Nucleus accumbens (tissue), 56 donors: ENCODE measurements around the gene RGS9.

Experiments used
- DNase-seq, 56 donors: peaks; one replicate each; lab custom pipeline; 2025; lab: John Stamatoyannopoulos, UW

Gene RGS9

DNA sequence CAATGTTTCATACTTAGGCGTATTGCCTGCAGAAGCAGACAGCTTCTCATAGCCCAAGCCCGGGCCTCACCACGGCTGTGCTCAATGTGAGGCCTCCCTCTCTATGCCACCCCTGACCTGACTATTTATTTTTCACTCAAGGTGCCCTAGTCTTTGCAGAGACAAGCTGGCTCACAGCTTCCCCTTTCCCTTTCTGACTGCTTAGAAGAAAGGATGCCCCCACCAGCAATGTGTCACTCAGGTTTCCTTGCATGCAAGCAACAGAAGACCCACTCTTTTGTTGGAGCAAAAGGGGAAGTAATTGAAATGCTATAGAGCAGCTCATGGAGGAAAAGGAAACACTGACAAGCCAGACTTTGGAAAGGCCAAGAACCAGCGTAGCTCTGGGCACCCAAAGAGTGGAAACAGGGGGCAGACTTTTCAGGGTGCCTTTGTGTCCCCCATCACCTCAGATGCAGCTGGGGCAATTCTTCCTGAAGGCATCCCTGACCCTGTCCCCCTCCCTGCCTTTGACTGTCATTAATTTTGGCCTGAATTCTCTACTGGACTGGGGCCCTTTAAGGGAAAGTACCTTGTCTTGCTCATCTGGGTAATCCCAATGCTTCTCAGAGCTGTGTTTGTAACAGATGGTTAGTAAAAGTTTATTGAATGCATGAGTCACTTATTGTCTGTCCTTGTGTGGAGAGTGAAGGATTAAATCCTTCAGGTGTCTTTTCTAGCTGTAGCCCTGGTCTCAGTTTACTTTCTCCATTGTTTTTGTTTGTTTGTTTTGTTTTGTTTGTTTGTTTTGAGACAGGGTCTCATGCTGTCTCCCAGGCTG, 17.8 kb downstream of the RGS9 start:
- DNase-seq, result no peak

DNA sequence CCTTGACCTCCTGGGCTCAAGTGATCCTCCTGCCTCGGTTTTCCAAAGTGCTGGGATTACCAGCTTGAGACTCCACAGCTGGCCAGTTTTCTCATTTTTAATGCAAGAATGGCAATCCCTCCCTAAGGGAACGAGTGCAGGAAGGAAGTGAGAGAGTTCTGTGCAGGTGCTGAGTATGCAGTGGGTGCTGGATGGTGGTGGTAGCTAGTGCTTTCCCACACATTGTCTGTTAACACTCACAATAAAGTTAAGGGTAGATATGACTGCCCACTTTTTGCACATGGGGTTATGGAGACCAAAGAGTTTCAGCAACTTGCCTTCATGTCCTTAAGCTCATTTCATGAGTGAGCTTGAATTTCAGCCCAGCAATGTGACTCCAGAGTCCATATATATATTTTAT, 18.5 kb downstream of the RGS9 start:
- no peak for DNase-seq

GRCh38 chr17:65156185-65156834, 19.1 kb downstream of the RGS9 start:
- DNase-seq, result peak in 4 of 56 donors; percentile 5 to 25 (median 12)

- no peak for DNase-seq
Observed at GRCh38 chr17:65156835-65157565, 19.8 kb downstream of the RGS9 start.

GRCh38 chr17:65158041-65158440, 20.9 kb downstream of the RGS9 start:
- DNase-seq, result no peak

GRCh38 chr17:65158622-65159021, 21.5 kb downstream of the RGS9 start:
- no peak for DNase-seq

- DNase-seq, result no peak
Observed at GRCh38 chr17:65160516-65160915, 23.3 kb downstream of the RGS9 start.

- peak in 3 of 56 donors; percentile 9 to 14 (median 10) for DNase-seq
Observed at GRCh38 chr17:65163990-65164495, 26.9 kb downstream of the RGS9 start.

DNA sequence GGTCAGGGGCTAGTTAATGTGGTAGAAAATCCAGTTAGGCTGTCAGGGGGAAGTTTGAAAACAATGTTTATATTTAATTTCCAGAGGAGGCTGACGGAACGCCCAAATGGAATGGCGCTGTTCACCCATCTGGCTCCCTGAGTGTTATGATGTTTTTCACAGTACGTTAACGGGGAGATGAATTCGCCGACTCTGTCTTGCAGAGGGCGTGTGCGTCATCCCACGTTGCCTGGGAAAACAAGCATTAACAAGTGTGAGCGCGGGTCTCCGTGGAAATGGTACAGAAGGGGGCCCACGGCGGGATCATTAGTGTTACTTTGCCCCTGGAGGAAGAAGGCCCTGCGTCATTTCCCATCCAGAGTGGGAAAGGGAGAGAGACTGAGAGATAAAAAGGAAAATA, 29.6 kb downstream of the RGS9 start:
- peak in 12 of 56 donors; percentile 8 to 61 (median 20) for DNase-seq

GRCh38 chr17:65167566-65167965, 30.4 kb downstream of the RGS9 start:
- DNase-seq, result no peak

- no peak for DNase-seq
Observed at GRCh38 chr17:65169691-65170090, 32.5 kb downstream of the RGS9 start.

GRCh38 chr17:65170839-65171238, 33.7 kb downstream of the RGS9 start:
- DNase-seq, result peak in 6 of 56 donors; percentile 5 to 24 (median 10)

DNA sequence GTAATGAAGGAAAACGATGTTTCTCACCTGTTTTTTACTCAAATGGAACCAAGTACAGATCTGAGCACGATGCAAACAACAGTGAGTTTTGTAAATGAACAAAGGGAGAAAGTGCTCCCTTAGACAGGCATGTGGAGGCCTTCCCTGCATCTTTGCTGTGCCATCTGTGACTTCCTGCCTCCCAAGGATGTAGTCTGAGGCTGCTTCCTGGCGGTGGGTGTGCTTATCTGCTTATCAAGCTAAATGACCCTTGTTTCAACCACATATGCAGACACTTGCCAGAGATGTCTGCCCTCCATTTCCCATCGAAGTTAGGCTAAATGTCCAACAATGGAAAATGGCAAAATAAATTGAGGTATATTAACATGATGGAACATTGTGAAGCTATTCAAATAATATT, 34.6 kb downstream of the RGS9 start:
- DNase-seq, result no peak

DNA sequence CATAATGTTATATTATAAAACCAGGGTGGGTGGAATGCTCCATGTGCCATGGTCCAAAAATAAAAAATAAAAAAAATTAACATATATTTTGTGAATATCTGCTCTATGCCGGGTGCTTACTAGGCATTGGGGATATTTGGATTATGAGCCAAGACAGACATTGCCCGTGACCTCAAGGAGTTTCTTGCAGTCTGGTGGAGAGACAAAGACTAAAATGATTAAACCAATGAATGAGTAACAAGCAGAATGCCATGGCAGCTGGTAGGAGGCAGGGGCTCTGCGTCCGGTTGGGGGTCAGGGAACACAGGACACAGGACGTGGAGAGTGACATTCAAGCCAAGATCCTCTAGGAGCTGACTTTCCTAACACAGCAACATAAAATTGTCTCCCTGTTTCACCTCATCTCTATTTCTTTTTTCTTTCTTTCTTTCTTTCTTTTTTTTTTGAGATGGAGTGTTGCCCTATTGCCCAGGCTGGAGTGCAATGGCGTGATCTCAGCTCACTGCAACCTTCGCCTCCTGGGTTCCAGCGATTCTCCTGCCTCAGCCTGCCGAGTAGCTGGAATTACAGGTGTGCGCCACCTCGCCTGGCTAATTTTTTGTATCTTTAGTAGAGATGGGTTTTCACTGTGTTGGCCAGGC, 35.4 kb downstream of the RGS9 start:
- no peak for DNase-seq

GRCh38 chr17:65173284-65173793, 36.2 kb downstream of the RGS9 start:
- peak in 5 of 56 donors; percentile 3 to 21 (median 5) for DNase-seq

- no peak for DNase-seq
Observed at GRCh38 chr17:65173976-65174683, 37.0 kb downstream of the RGS9 start.

GRCh38 chr17:65174974-65175373, 37.8 kb downstream of the RGS9 start:
- no peak for DNase-seq

- DNase-seq, result no peak
Observed at GRCh38 chr17:65175952-65176351, 38.8 kb downstream of the RGS9 start.

- DNase-seq, result no peak
Observed at GRCh38 chr17:65176646-65177409, 39.7 kb downstream of the RGS9 start.
